ENCODE data around the gene SDK2.

GRCh38 chr17:73444021-73444420 lies 200.2 kb downstream of the SDK2 start:
- no peak for TF ChIP-seq POLR2A (IDR thresholded peaks at IDR 0.05; ENCODE audit: low read length)
- no peak for TF ChIP-seq REST (IDR thresholded peaks at IDR 0.05)
- TF ChIP-seq FOSL2 (IDR thresholded peaks at IDR 0.05), result no peak
- TF ChIP-seq FOSL2 (CRISPR knock-in tag; IDR thresholded peaks at IDR 0.05), result no peak
- TF ChIP-seq MAFK (IDR thresholded peaks at IDR 0.05; ENCODE audit: partially characterized antibody), result no peak
- TF ChIP-seq TFCP2L1 (CRISPR knock-in tag; IDR thresholded peaks at IDR 0.05), result no peak
- no peak for TF ChIP-seq RAD21 (conservative IDR thresholded peaks at IDR 0.05 in 1 of 2, IDR thresholded peaks at IDR 0.05 in 1 of 2)

Measured in A549 (cell line).